HepG2 (cell line): ENCODE measurements around the gene DNAJB2.

Source experiments
- BRD4 ChIP-seq: sonication (generic); formaldehyde crosslinking; IDR thresholded peaks from 2 replicates; pipeline ENCODE4 v1.4.0; 2020; ENCODE audit warnings: missing genetic modification reagents
- EP300 ChIP-seq, 3 experiments: sonication (generic) in 1 of 3; formaldehyde crosslinking in 1 of 3; IDR thresholded peaks; 2 replicates each; pipeline versions ENCODE4 v1.5.1 to v1.6.1; 2011 to 2020; ENCODE audit warnings: low read depth in 2 of 3, low read length in 2 of 3, borderline replicate concordance in 1 of 3, improper control_type of control experiment in 1 of 3, mild to moderate bottlenecking in 1 of 3, missing genetic modification reagents in 1 of 3, moderate library complexity in 1 of 3
- KLF12 ChIP-seq: sonication (generic); formaldehyde crosslinking; IDR thresholded peaks from 2 replicates; pipeline ENCODE4 v1.4.0; 2020; ENCODE audit warnings: missing genetic modification reagents, borderline replicate concordance
- NFIC ChIP-seq: IDR thresholded peaks from 2 replicates; pipeline ENCODE4 v1.6.1; 2012; ENCODE audit warnings: mild to moderate bottlenecking, low read length, inconsistent platforms
- NFRKB ChIP-seq: fragments of 450-650 bp; IDR thresholded peaks from 2 replicates; pipeline ENCODE4 v1.6.1; 2017
- POLR2A ChIP-seq, 2 experiments: IDR thresholded peaks; 2 replicates each; pipeline ENCODE4 v1.6.1; 2011; ENCODE audit warnings: low read depth in 2 of 2, low read length in 2 of 2, mild to moderate bottlenecking in 1 of 2, moderate library complexity in 1 of 2; ENCODE audit not compliant: insufficient read depth in 1 of 2
- POLR2AphosphoS5 ChIP-seq: IDR thresholded peaks from 2 replicates; pipeline ENCODE4 v1.6.1; 2012; ENCODE audit warnings: low read depth, low read length
- PRDM10 ChIP-seq: sonication (generic); formaldehyde crosslinking; IDR thresholded peaks from 2 replicates; pipeline ENCODE4 v1.4.0; 2020; ENCODE audit warnings: low read depth, missing genetic modification reagents
- SP5 ChIP-seq: IDR thresholded peaks from 2 replicates; pipeline ENCODE4 v1.6.1; 2016; ENCODE audit warnings: low read depth, borderline replicate concordance
- ZBTB20 ChIP-seq: sonication (generic); formaldehyde crosslinking; IDR thresholded peaks from 2 replicates; pipeline ENCODE4 v1.8.1; 2023; ENCODE audit warnings: missing genetic modification reagents, low read depth, mild to moderate bottlenecking, borderline replicate concordance
- ZKSCAN1 ChIP-seq: fragments of 150-350 bp; IDR thresholded peaks from 2 replicates; pipeline ENCODE4 v1.6.1; 2014; ENCODE audit warnings: low read length
- ZNF143 ChIP-seq: sonication (generic); formaldehyde crosslinking; IDR thresholded peaks from 2 replicates; pipeline ENCODE4 v1.4.0; 2020; ENCODE audit warnings: missing genetic modification reagents
- ZNF768 ChIP-seq: sonication (generic); formaldehyde crosslinking; IDR thresholded peaks from 2 replicates; pipeline ENCODE4 v1.4.0; 2020; ENCODE audit warnings: missing genetic modification reagents

DNA sequence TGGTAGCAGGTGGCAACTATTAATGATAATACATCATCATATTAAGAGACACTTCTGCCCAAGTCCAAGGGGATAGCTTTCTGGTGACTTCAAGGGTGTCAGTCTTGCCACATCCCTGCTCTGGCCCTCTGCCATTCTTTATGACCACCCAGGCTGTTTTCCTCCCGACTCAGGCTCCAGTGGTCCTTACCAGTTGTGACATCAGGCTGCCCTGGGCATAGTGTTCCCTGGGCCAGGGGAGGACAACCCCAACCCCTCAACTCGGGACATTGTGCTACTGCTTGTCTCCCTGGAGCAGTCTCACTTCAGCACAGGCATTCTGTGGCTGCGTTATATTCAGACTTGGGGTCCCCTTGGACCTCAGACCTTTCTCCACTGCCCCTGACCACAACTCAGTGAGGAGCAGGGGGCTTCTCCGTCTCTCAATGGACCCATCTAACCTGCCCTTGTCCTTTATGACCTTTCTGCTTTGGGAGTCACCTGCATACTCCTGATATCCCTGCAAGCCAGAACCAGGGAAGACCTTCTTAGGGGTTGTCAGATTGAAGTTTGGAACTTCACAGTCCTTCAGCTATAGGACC is 12.8 kb downstream of the DNAJB2 start:
- TF ChIP-seq SP5 (CRISPR knock-in tag) (no peak), EP300 (IDR thresholded peaks at IDR 0.05; ENCODE audit: low read depth in 2 of 2, low read length in 2 of 2) (no peak), EP300 (CRISPR knock-in tag; IDR thresholded peaks at IDR 0.05; ENCODE audit: borderline replicate concordance) (no peak), BRD4 (CRISPR knock-in tag) (no peak), KLF12 (no peak), NFRKB (no peak), ZKSCAN1 (no peak), NFIC (no peak), ZBTB20 (CRISPR knock-in tag) (no peak), POLR2A (IDR thresholded peaks at IDR 0.05; ENCODE audit: insufficient read depth in 1 of 2, low read depth in 2 of 2, low read length in 2 of 2) (no peak), ZNF143 (CRISPR knock-in tag) (no peak), POLR2AphosphoS5 (no peak), ZNF768 (CRISPR knock-in tag) (no peak), PRDM10 (no peak)
